ENCODE measurements around the gene FAM124A.

DNA sequence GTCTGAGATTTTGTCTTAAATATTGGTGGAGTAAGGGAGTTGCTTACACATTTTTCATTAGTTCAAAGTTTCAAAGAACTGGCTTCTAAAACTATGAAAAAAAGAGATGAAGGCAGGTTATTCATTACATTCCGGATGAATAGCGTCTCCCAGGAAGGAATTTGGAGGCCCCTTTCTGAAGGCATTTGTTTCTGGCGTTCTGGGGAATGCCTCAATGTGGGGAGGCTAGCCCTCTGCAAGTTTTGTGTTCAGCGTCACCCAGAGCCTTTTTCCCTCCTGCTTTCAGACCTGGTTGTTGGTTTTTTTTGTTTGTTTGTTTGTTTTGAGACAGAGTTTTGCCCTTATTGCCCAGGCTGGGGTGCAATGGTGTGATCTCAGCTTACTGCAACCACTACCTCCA lies 21.0 kb downstream of the FAM124A start:
- no peak for TF ChIP-seq GATA2 (IDR thresholded peaks at IDR 0.05; ENCODE audit: low read depth, low read length)
- no peak for TF ChIP-seq GATA3 (IDR thresholded peaks at IDR 0.05; ENCODE audit: low read depth, low read length)

Measured in SH-SY5Y (cell line).